PC-9 (cell line): ENCODE results near the gene SH3RF2. TPM values are rescaled to one million over a fixed set of nuclear protein-coding genes. Genes with fewer than 3 reads are reported as not detected.

Experiments
- BruUV-seq: library from RNA; stranded (reverse); fragments of 400-500 nt; replicated peaks from 2 replicates; lab custom pipeline; 2021; lab: Mats Ljungman, UMichigan
- CTCF ChIA-PET: fragments of 300-600 bp; sonication (Branson Sonifier 250); formaldehyde crosslinking; loops from one replicate; lab custom pipeline; 2022; ENCODE audit warnings: antibody characterized with exemption; lab: Charles Lee
- POLR2A ChIA-PET: fragments of 300-600 bp; sonication (Branson Sonifier 250); formaldehyde crosslinking; loops from one replicate; lab custom pipeline; 2022; ENCODE audit warnings: antibody characterized with exemption; ENCODE audit not compliant: unreplicated experiment; lab: Charles Lee
- DNase-seq, 2 experiments: peaks; one replicate each; pipeline versions ENCODE4 v3.0.0 to v3.0.0-alpha.2; 2015 to 2022; ENCODE audit warnings: mixed read lengths in 1 of 2
- H2AFZ ChIP-seq: fragments of 200-600 bp; sonication (generic); 2 replicates; pipeline ENCODE4 v1.8.1; 2017; ENCODE audit warnings: antibody characterized with exemption
- H3F3A ChIP-seq: fragments of 200-600 bp; sonication (generic); 2 replicates; pipeline ENCODE4 v1.8.1; 2017; ENCODE audit warnings: antibody characterized with exemption, mild to moderate bottlenecking, low read depth; ENCODE audit not compliant: insufficient read depth
- H3K27ac ChIP-seq: fragments of 200-600 bp; sonication (generic); 2 replicates; pipeline ENCODE4 v1.6.1; 2016; ENCODE audit warnings: mixed run types
- H3K27me3 ChIP-seq: fragments of 200-600 bp; sonication (generic); 2 replicates; pipeline ENCODE4 v1.6.1; 2016; ENCODE audit warnings: low read depth, mixed run types; ENCODE audit not compliant: insufficient read depth
- H3K36me3 ChIP-seq: fragments of 200-600 bp; sonication (generic); 2 replicates; pipeline ENCODE4 v1.6.1; 2016; ENCODE audit warnings: low read depth, mixed run types
- H3K4me1 ChIP-seq: fragments of 200-600 bp; sonication (generic); replicated peaks from 2 replicates; pipeline ENCODE4 v1.6.1; 2016; ENCODE audit warnings: mixed run types; ENCODE audit not compliant: insufficient read depth
- H3K4me2 ChIP-seq: fragments of 200-600 bp; sonication (generic); 2 replicates; pipeline ENCODE4 v1.6.1; 2017; ENCODE audit warnings: mixed run types
- H3K4me3 ChIP-seq: fragments of 200-600 bp; sonication (generic); 2 replicates; pipeline ENCODE4 v1.6.1; 2016; ENCODE audit warnings: mixed run types
- H3K79me2 ChIP-seq: fragments of 200-600 bp; sonication (generic); 2 replicates; pipeline ENCODE4 v1.6.1; 2017; ENCODE audit warnings: low read depth, mixed run types
- H3K9me2 ChIP-seq: fragments of 200-600 bp; sonication (generic); 2 replicates; pipeline ENCODE4 v1.8.1; 2017; ENCODE audit warnings: mild to moderate bottlenecking; ENCODE audit not compliant: insufficient read depth
- H3K9me3 ChIP-seq: fragments of 200-600 bp; sonication (generic); 2 replicates; pipeline ENCODE4 v1.8.1; 2016; ENCODE audit warnings: low read depth; ENCODE audit not compliant: insufficient read depth
- H4K20me1 ChIP-seq: fragments of 200-600 bp; sonication (generic); 2 replicates; pipeline ENCODE4 v1.8.1; 2017; ENCODE audit not compliant: insufficient read depth
- CTCF ChIP-seq: fragments of 200-600 bp; sonication (generic); conservative IDR thresholded peaks from 2 replicates; pipeline ENCODE4 v1.6.1; 2017; ENCODE audit warnings: mixed run types, antibody characterized with exemption, mild to moderate bottlenecking, moderate library complexity
- EZH2 ChIP-seq: fragments of 200-600 bp; sonication (generic); IDR thresholded peaks from 2 replicates; pipeline ENCODE4 v1.8.0; 2017; ENCODE audit warnings: antibody characterized with exemption, low read depth
- intact Hi-C: fragments of 100-400 bp; cut with micrococcal nuclease; formaldehyde crosslinking; loops from one replicate; pipeline ENCODE4 v1.10.0; 2022; ENCODE audit not compliant: unreplicated experiment
- total RNA-seq: library from RNA; stranded (reverse); gene quantifications from 2 replicates; pipeline ENCODE4 v1.2.3, GENCODE V29; 2021

SH3RF2 gene
- total RNA-seq, 1 experiment from 2014 or later = 37.2 TPM

GRCh38 chr5:145965804-145966203 lies 29.4 kb downstream of the SH3RF2 start:
- no peaks in the 10 kb centered on the region for H3K9me3 ChIP-seq
- ChIA-PET POLR2A (interaction anchor here (0.7 kb wide), 1 partner anchor 130 kb away, joined by 3 read pairs; no protein-coding TSS in a partner anchor), CTCF (no interaction called here)
- no peak overlapping the region for H2AFZ ChIP-seq
- no peaks in the 10 kb centered on the region for H4K20me1 ChIP-seq
- 0 out of 2 replicates have a peak, but pooled peaks cover 4% of the 10 kb centered on the region for H3K79me2 ChIP-seq
- intact Hi-C loops = no loop called here
- no peaks in the 10 kb centered on the region for H3K36me3 ChIP-seq
- H3K27me3 ChIP-seq = no peaks in the 10 kb centered on the region
- no peak overlapping the region for H3K4me2 ChIP-seq
- no peak overlapping the region for H3K27ac ChIP-seq
- BruUV-seq = no TSS peak
- no peaks in the 10 kb centered on the region for H3K9me2 ChIP-seq
- DNase-seq = no peak
- H3K4me3 ChIP-seq = no peak overlapping the region
- H3F3A ChIP-seq = peaks cover 13% of the 10 kb centered on the region
- peaks cover 15% of the 10 kb centered on the region for H3K4me1 ChIP-seq
- TF ChIP-seq CTCF (no peak), EZH2 (no peak)

- no TSS peak for BruUV-seq
- H3K79me2 ChIP-seq = 0 out of 2 replicates have a peak, but pooled peaks cover 4% of the 10 kb centered on the region
- no peak overlapping the region for H3K4me2 ChIP-seq
- ChIA-PET POLR2A (no interaction called here), CTCF (no interaction called here)
- no peaks in the 10 kb centered on the region for H3K27me3 ChIP-seq
- no peak overlapping the region for H3K27ac ChIP-seq
- no peaks in the 10 kb centered on the region for H4K20me1 ChIP-seq
- no peaks in the 10 kb centered on the region for H3K9me2 ChIP-seq
- H3K4me1 ChIP-seq = no peaks in the 10 kb centered on the region
- intact Hi-C loops = no loop called here
- no peak overlapping the region for H2AFZ ChIP-seq
- TF ChIP-seq CTCF = no peak
- TF ChIP-seq EZH2 = no peak
- H3K9me3 ChIP-seq = no peaks in the 10 kb centered on the region
- no peaks in the 10 kb centered on the region for H3F3A ChIP-seq
- H3K4me3 ChIP-seq = no peak overlapping the region
- no peak for DNase-seq
- no peaks in the 10 kb centered on the region for H3K36me3 ChIP-seq
Observed at GRCh38 chr5:145967296-145967695, 30.9 kb downstream of the SH3RF2 start.

GRCh38 chr5:145968970-145969713 lies 32.8 kb downstream of the SH3RF2 start:
- no peaks in the 10 kb centered on the region for H3K9me2 ChIP-seq
- no peaks in the 10 kb centered on the region for H3K36me3 ChIP-seq
- no peaks in the 10 kb centered on the region for H3K9me3 ChIP-seq
- no peaks in the 10 kb centered on the region for H3F3A ChIP-seq
- H3K4me3 ChIP-seq = no peak overlapping the region
- H3K79me2 ChIP-seq = 0 out of 2 replicates have a peak, but pooled peaks cover 4% of the 10 kb centered on the region
- H2AFZ ChIP-seq = no peak overlapping the region
- TF ChIP-seq CTCF (no peak), EZH2 (no peak)
- no peaks in the 10 kb centered on the region for H3K27me3 ChIP-seq
- H3K27ac ChIP-seq = no peak overlapping the region
- no peak for DNase-seq
- no peak overlapping the region for H3K4me2 ChIP-seq
- no peaks in the 10 kb centered on the region for H3K4me1 ChIP-seq
- no peaks in the 10 kb centered on the region for H4K20me1 ChIP-seq
- no TSS peak for BruUV-seq
- CTCF ChIA-PET = no interaction called here
- POLR2A ChIA-PET = interaction anchor here (0.7 kb wide), 1 partner anchor 37 kb away, joined by 3 read pairs; no protein-coding TSS in a partner anchor
- intact Hi-C loops = no loop called here
